H1 (cell line): ENCODE data around the gene TCERG1. TPM values are rescaled to one million over a fixed set of nuclear protein-coding genes. Genes with fewer than 3 reads are reported as not detected.

ENCODE experiments used
- CTCF ChIA-PET: fragments of 300-600 bp; sonication (Branson Sonifier 250); formaldehyde crosslinking; loops from one replicate; lab custom pipeline; 2021; ENCODE audit not compliant: partially characterized antibody; lab: Charles Lee
- POLR2A ChIA-PET: fragments of 300-600 bp; sonication (Branson Sonifier 250); formaldehyde crosslinking; loops from one replicate; lab custom pipeline; 2021; ENCODE audit warnings: inconsistent platforms; ENCODE audit not compliant: partially characterized antibody; lab: Charles Lee
- DNase-seq, 2 experiments: peaks; one replicate each; pipeline versions ENCODE4 v3.0.0 to v3.0.0-alpha.2; 2010 to 2022; ENCODE audit warnings: low spot score in 2 of 2, low read depth in 1 of 2, mixed read lengths in 1 of 2
- FAIRE-seq: peaks from 2 replicates; lab custom pipeline; 2011; peaks lifted over from hg19 to GRCh38; lab: Jason Lieb, UNC
- H2AFZ ChIP-seq: 2 replicates; pipeline ENCODE4 v1.8.1; 2012; ENCODE audit warnings: low read length, inconsistent platforms
- H2AK5ac ChIP-seq: 2 replicates; pipeline ENCODE4 v1.6.1; 2013; ENCODE audit warnings: low read depth, low read length
- H2BK120ac ChIP-seq: replicated peaks from 2 replicates; pipeline ENCODE3; 2013; ENCODE audit warnings: low read depth, low read length, inconsistent platforms
- H2BK12ac ChIP-seq: 2 replicates; pipeline ENCODE4 v1.6.1; 2013; ENCODE audit warnings: low read depth, low read length
- H2BK15ac ChIP-seq: 2 replicates; pipeline ENCODE4 v1.6.1; 2013; ENCODE audit warnings: low read length
- H2BK20ac ChIP-seq: 2 replicates; pipeline ENCODE4 v1.6.1; 2013; ENCODE audit warnings: low read length
- H2BK5ac ChIP-seq: 2 replicates; pipeline ENCODE4 v1.6.1; 2013; ENCODE audit warnings: low read depth, low read length
- H3K14ac ChIP-seq: 2 replicates; pipeline ENCODE4 v1.6.1; 2013; ENCODE audit warnings: inconsistent platforms; ENCODE audit not compliant: insufficient read length
- H3K18ac ChIP-seq: 2 replicates; pipeline ENCODE4 v1.6.1; 2013; ENCODE audit warnings: low read length; ENCODE audit errors: extremely low read depth
- H3K23ac ChIP-seq: 2 replicates; pipeline ENCODE4 v1.6.1; 2013; ENCODE audit warnings: inconsistent platforms; ENCODE audit not compliant: insufficient read length
- H3K23me2 ChIP-seq: 2 replicates; pipeline ENCODE4 v1.6.1; 2013; ENCODE audit warnings: low read depth, low read length
- H3K27ac ChIP-seq: 2 replicates; pipeline ENCODE4 v1.6.1; 2011; ENCODE audit warnings: low read depth, low read length, inconsistent platforms
- H3K27me3 ChIP-seq, 4 experiments: replicated peaks in 1 of 4; 1 replicate in 1 of 4; 2 replicates in 3 of 4; pipeline versions ENCODE4 v1.6.1 to v1.8.1; 2011 to 2013; ENCODE audit warnings: low read length in 3 of 4, mild to moderate bottlenecking in 3 of 4, inconsistent platforms in 2 of 4, mixed read lengths in 2 of 4, moderate library complexity in 1 of 4; ENCODE audit not compliant: control insufficient read depth in 3 of 4, insufficient read depth in 3 of 4; ENCODE audit errors: extremely low read depth in 1 of 4
- H3K36me3 ChIP-seq, 4 experiments: 2 replicates each; pipeline versions ENCODE4 v1.6.1 to v1.8.1; 2011 to 2013; ENCODE audit warnings: mild to moderate bottlenecking in 4 of 4, low read length in 3 of 4, moderate library complexity in 2 of 4, control low read depth in 1 of 4, inconsistent platforms in 1 of 4; ENCODE audit not compliant: insufficient read depth in 4 of 4, control insufficient read depth in 2 of 4
- H3K4ac ChIP-seq: replicated peaks from 2 replicates; pipeline ENCODE3; 2013; ENCODE audit warnings: low read length, low read depth, mixed read lengths, inconsistent platforms; ENCODE audit not compliant: insufficient read length
- H3K4me1 ChIP-seq, 4 experiments: replicated peaks in 1 of 4; 1 replicate in 1 of 4; 2 replicates in 3 of 4; pipeline versions ENCODE4 v1.6.1 to v1.8.1; 2011 to 2013; ENCODE audit warnings: low read length in 3 of 4, inconsistent platforms in 2 of 4, mixed read lengths in 1 of 4; ENCODE audit not compliant: insufficient read depth in 4 of 4, control insufficient read depth in 3 of 4
- H3K4me2 ChIP-seq, 2 experiments: 2 replicates each; pipeline versions ENCODE4 v1.6.1 to v1.8.1; 2011 to 2013; ENCODE audit warnings: low read depth in 2 of 2, low read length in 2 of 2, control low read depth in 1 of 2, inconsistent platforms in 1 of 2, mild to moderate bottlenecking in 1 of 2; ENCODE audit not compliant: insufficient read depth in 1 of 2
- H3K4me3 ChIP-seq, 4 experiments: fragments of 200-600, 300-600 bp in 1 of 4; sonication (generic), shearing (Covaris generic), sonication (Bioruptor Twin) in 1 of 4; 2 replicates each; pipeline versions ENCODE4 v1.5.1 to v1.8.1; 2011 to 2016; ENCODE audit warnings: low read length in 4 of 4, low read depth in 3 of 4, control low read depth in 2 of 4, inconsistent platforms in 2 of 4, mild to moderate bottlenecking in 2 of 4, mixed read lengths in 1 of 4, moderate library complexity in 1 of 4; ENCODE audit not compliant: insufficient read depth in 2 of 4; ENCODE audit errors: extremely low read depth in 1 of 4
- H3K56ac ChIP-seq: replicated peaks from 2 replicates; pipeline ENCODE3; 2013; ENCODE audit warnings: low read depth, mild to moderate bottlenecking, mixed read lengths, low read length, inconsistent platforms; ENCODE audit not compliant: insufficient read length
- H3K79me1 ChIP-seq: 2 replicates; pipeline ENCODE4 v1.6.1; 2013; ENCODE audit warnings: low read depth, low read length, control low read depth
- H3K79me2 ChIP-seq, 2 experiments: 2 replicates each; pipeline versions ENCODE4 v1.6.1 to v1.8.1; 2012 to 2013; ENCODE audit warnings: low read length in 2 of 2, mild to moderate bottlenecking in 2 of 2, inconsistent platforms in 1 of 2; ENCODE audit not compliant: insufficient read depth in 2 of 2, control insufficient read depth in 1 of 2
- H3K9ac ChIP-seq, 4 experiments: replicated peaks in 1 of 4; 1 replicate in 1 of 4; 2 replicates in 3 of 4; pipeline versions ENCODE4 v1.6.1 to v1.8.1; 2011 to 2013; ENCODE audit warnings: low read depth in 3 of 4, low read length in 3 of 4, control low read depth in 2 of 4, mild to moderate bottlenecking in 2 of 4, moderate library complexity in 2 of 4, inconsistent platforms in 1 of 4; ENCODE audit errors: extremely low read depth in 1 of 4
- H3K9me3 ChIP-seq, 2 experiments: 2 replicates each; pipeline versions ENCODE4 v1.6.1 to v1.8.1; 2012 to 2013; ENCODE audit warnings: mild to moderate bottlenecking in 2 of 2, moderate library complexity in 2 of 2, control low read depth in 1 of 2, inconsistent platforms in 1 of 2, low read depth in 1 of 2, low read length in 1 of 2, mixed read lengths in 1 of 2; ENCODE audit not compliant: insufficient read depth in 2 of 2
- H4K20me1 ChIP-seq, 2 experiments: replicated peaks in 1 of 2; 2 replicates each; pipeline versions ENCODE3 to v1.8.1; 2011 to 2013; ENCODE audit warnings: inconsistent platforms in 2 of 2, low read length in 2 of 2, mild to moderate bottlenecking in 1 of 2; ENCODE audit not compliant: insufficient read depth in 2 of 2, control insufficient read depth in 1 of 2
- H4K5ac ChIP-seq: 2 replicates; pipeline ENCODE4 v1.6.1; 2013; ENCODE audit warnings: low read length, low read depth, mixed read lengths, inconsistent platforms; ENCODE audit not compliant: insufficient read length
- H4K8ac ChIP-seq: 2 replicates; pipeline ENCODE4 v1.8.0; 2013; ENCODE audit warnings: mild to moderate bottlenecking, moderate library complexity, low read length, inconsistent platforms; ENCODE audit not compliant: insufficient read depth; ENCODE audit errors: extremely low read depth
- H4K91ac ChIP-seq: replicated peaks from 2 replicates; pipeline ENCODE3; 2013; ENCODE audit warnings: low read length, mixed read lengths, inconsistent platforms; ENCODE audit not compliant: insufficient read length
- ATF3 ChIP-seq: IDR thresholded peaks from 2 replicates; pipeline ENCODE4 v1.6.1; 2011; ENCODE audit warnings: low read depth, mild to moderate bottlenecking, low read length; ENCODE audit not compliant: insufficient read depth
- BCL11A ChIP-seq, 2 experiments: IDR thresholded peaks; one replicate each; pipeline ENCODE4 v1.6.1; 2011; ENCODE audit warnings: low read depth in 2 of 2, low read length in 2 of 2, mild to moderate bottlenecking in 2 of 2
- CBX8 ChIP-seq: fragments of 300-800, 300-1000 bp; sonication (generic); IDR thresholded peaks from 2 replicates; pipeline ENCODE4 v1.7.1; 2016; ENCODE audit warnings: low read depth, low read length, borderline replicate concordance
- FOSL1 ChIP-seq: IDR thresholded peaks from 2 replicates; pipeline ENCODE4 v1.6.1; 2011; ENCODE audit warnings: mild to moderate bottlenecking, low read depth, low read length, moderate library complexity; ENCODE audit not compliant: insufficient read depth
- GABPA ChIP-seq: IDR thresholded peaks from 2 replicates; pipeline ENCODE4 v1.6.1; 2011; ENCODE audit warnings: mild to moderate bottlenecking, low read length, moderate library complexity, borderline replicate concordance; ENCODE audit not compliant: insufficient read depth
- HDAC2 ChIP-seq, 2 experiments: fragments of 300-600 bp in 1 of 2; sonication (generic) in 1 of 2; IDR thresholded peaks; 2 replicates each; pipeline ENCODE4 v1.6.1; 2011 to 2012; ENCODE audit warnings: low read depth in 2 of 2, low read length in 2 of 2, mild to moderate bottlenecking in 2 of 2, moderate library complexity in 2 of 2, borderline replicate concordance in 1 of 2, inconsistent platforms in 1 of 2
- HDAC6 ChIP-seq: IDR thresholded peaks from one replicate; pipeline ENCODE4 v1.7.1; 2012; ENCODE audit warnings: low read depth, mild to moderate bottlenecking, inconsistent platforms, low read length, moderate library complexity
- JUND ChIP-seq: IDR thresholded peaks from 2 replicates; pipeline ENCODE4 v1.6.1; 2011; ENCODE audit warnings: mild to moderate bottlenecking, improper control_type of control experiment, low read length
- KDM5A ChIP-seq: fragments of 200-600 bp; IDR thresholded peaks from 2 replicates; pipeline ENCODE4 v1.7.1; 2012; ENCODE audit warnings: mild to moderate bottlenecking, low read length, inconsistent platforms, mixed read lengths
- SAP30 ChIP-seq: fragments of 300-600 bp; sonication (generic); IDR thresholded peaks from 2 replicates; pipeline ENCODE4 v1.7.1; 2012; ENCODE audit warnings: low read length, moderate library complexity, mild to moderate bottlenecking, inconsistent platforms; ENCODE audit not compliant: insufficient read depth, insufficient replicate concordance
- TCF12 ChIP-seq: IDR thresholded peaks from 2 replicates; pipeline ENCODE4 v1.6.1; 2011; ENCODE audit warnings: low read depth, mild to moderate bottlenecking, low read length
- TEAD4 ChIP-seq: IDR thresholded peaks from 2 replicates; pipeline ENCODE4 v1.6.1; 2012; ENCODE audit warnings: low read depth, low read length, inconsistent platforms, mixed read lengths
- USF2 ChIP-seq: IDR thresholded peaks from 2 replicates; pipeline ENCODE4 v1.6.1; 2011; ENCODE audit warnings: low read length, improper control_type of control experiment
- WGBS, 2 experiments: shearing (Covaris generic) in 1 of 2; methylation state at CpG; one replicate each; pipeline versions ENCODE4 v1.1.6 to v1.1.7; 2013 to 2015; ENCODE audit warnings: low lambda C conversion rate in 2 of 2, mixed read lengths in 2 of 2, inconsistent platforms in 1 of 2, low coverage in 1 of 2, missing lambda C conversion rate in 1 of 2; ENCODE audit not compliant: insufficient replicate concordance in 2 of 2, insufficient coverage in 1 of 2, insufficient read length in 1 of 2; ENCODE audit errors: extremely low coverage in 1 of 2, missing lambda C conversion rate in 1 of 2; 5-methylcytosine and 5-hydroxymethylcytosine counted together
- polyA plus RNA-seq, 7 experiments: library from polyadenylated mRNA; depleted of rRNA in 3 of 7; stranded (reverse) in 5 of 7; unstranded in 2 of 7; fragments of >200 nt in 5 of 7; fragments of 200-250 nt in 2 of 7; gene quantifications; 1 replicate in 5 of 7; 2 replicates in 1 of 7; 4 replicates in 1 of 7; pipeline versions ENCODE4 v1.2.1 to v1.2.3, GENCODE V29; 2011 to 2013; ENCODE audit warnings: missing spikeins in 2 of 7, mixed read lengths in 2 of 7
- total RNA-seq: library from RNA; stranded (reverse); fragmentation: NEBNext Ultra II Directional; extraction: Animal tissue kit (Norgen Biotek cat#: 25700); gene quantifications from 2 replicates; pipeline ENCODE4 v1.2.1, GENCODE V29; 2021

The TCERG1 gene
- total and polyA plus RNA-seq, 2 of the 8 experiments (the other 6 are each of a cell fraction or from before 2014, with no cell fraction given), result 105 to 122 TPM

DNA sequence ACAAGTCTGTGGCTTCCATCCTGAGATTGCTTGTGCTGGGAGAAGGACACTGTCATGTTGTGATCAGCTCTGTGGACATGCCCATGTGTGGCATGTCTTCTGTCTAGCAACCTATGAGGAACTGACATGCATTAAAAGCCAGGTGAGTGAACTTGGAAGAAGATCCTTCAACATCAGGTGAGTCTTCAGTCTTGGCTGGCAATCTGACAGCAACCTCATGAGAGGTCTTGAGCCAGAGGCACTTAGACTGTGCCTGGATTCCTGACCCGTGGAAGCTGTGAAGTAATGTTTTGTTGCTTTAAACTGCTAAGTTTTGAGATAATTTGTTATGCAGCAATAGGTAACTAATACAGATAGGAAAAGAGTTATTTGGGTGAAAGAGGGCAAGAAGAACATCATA lies 6.8 kb upstream of the TCERG1 start:
- no peaks in the 10 kb centered on the region for H3K23me2 ChIP-seq
- no peak overlapping the region for H2BK12ac ChIP-seq
- H3K9me3 ChIP-seq, result no peaks in the 10 kb centered on the region
- H2BK20ac ChIP-seq, result no peak overlapping the region
- no peaks in the 10 kb centered on the region for H3K79me1 ChIP-seq
- H3K27me3 ChIP-seq, result no peaks in the 10 kb centered on the region
- H3K9ac ChIP-seq, result no peak overlapping the region
- no peak overlapping the region for H3K18ac ChIP-seq
- no peak overlapping the region for H2BK15ac ChIP-seq
- no peak for FAIRE-seq
- H3K4me1 ChIP-seq, result no peaks in the 10 kb centered on the region
- no peak overlapping the region for H2BK120ac ChIP-seq
- DNase-seq, result no peak
- 94% methylated on average over 1 of the region's 1 CpG; no CpG with 5 or more reads in 1 of the 2 experiments for WGBS, 2 experiments
- H3K79me2 ChIP-seq, result no peaks in the 10 kb centered on the region
- no peak overlapping the region for H4K5ac ChIP-seq
- H3K27ac ChIP-seq, result no peak overlapping the region
- ChIA-PET CTCF (no interaction called here), POLR2A (no interaction called here)
- H2BK5ac ChIP-seq, result no peak overlapping the region
- H2AFZ ChIP-seq, result 0 out of 2 replicates have a peak overlapping the region, but pooled peaks have one; percentile 17
- H3K23ac ChIP-seq, result no peak overlapping the region
- no peak overlapping the region for H4K91ac ChIP-seq
- H4K8ac ChIP-seq, result no peak overlapping the region
- H3K4me3 ChIP-seq, result no peak overlapping the region
- H3K36me3 ChIP-seq, result no peaks in the 10 kb centered on the region
- H3K4me2 ChIP-seq, result no peak overlapping the region
- H3K14ac ChIP-seq, result no peak overlapping the region
- H3K56ac ChIP-seq, result no peak overlapping the region
- no peak overlapping the region for H3K4ac ChIP-seq
- no peaks in the 10 kb centered on the region for H4K20me1 ChIP-seq
- no peak overlapping the region for H2AK5ac ChIP-seq
- TF ChIP-seq HDAC2 (IDR thresholded peaks at IDR 0.05; ENCODE audit: borderline replicate concordance in 1 of 2, low read depth in 2 of 2, low read length in 2 of 2) (no peak), TCF12 (no peak), CBX8 (no peak), FOSL1 (no peak), TEAD4 (no peak), GABPA (no peak), JUND (no peak), HDAC6 (no peak), KDM5A (no peak), USF2 (no peak), ATF3 (no peak), BCL11A (IDR thresholded peaks at IDR 0.05; ENCODE audit: low read depth in 2 of 2, low read length in 2 of 2) (no peak), SAP30 (no peak)
